ENCODE data around the gene ATP6V1E1.

The ATP6V1E1 gene

GRCh38 chr22:17613280-17613679, 15.3 kb downstream of the ATP6V1E1 start:
- Histone ChIP-seq H3K79me2 (ENCODE audit: insufficient read depth, low read length) (no peaks in the 10 kb centered on the region), H4K20me1 (ENCODE audit: low read depth, low read length) (no peaks in the 10 kb centered on the region), H3K36me3 (ENCODE audit: low read length) (no peaks in the 10 kb centered on the region), H3F3A (ENCODE audit: insufficient read depth) (no peaks in the 10 kb centered on the region), H3K27me3 (ENCODE audit: low read length) (no peaks in the 10 kb centered on the region), H3K27ac (ENCODE audit: low read depth, low read length) (no peak overlapping the region), H3K9ac (ENCODE audit: low read length) (no peak overlapping the region), H3K4me3 (ENCODE audit: insufficient read depth, low read length, poor library complexity, severe bottlenecking) (no peak overlapping the region), H3K9me2 (replicated peaks; ENCODE audit: insufficient read depth, low read length) (no peaks in the 10 kb centered on the region), H3K9me3 (ENCODE audit: insufficient read depth, low read length) (no peaks in the 10 kb centered on the region), H2AFZ (ENCODE audit: low read depth, low read length, severe bottlenecking) (no peak overlapping the region), H3K4me2 (ENCODE audit: low read depth, low read length, poor library complexity, severe bottlenecking) (no peak overlapping the region)
- TF ChIP-seq EZH2phosphoT487 (conservative IDR thresholded peaks at IDR 0.05; ENCODE audit: low read length) (no peak), CTCF (IDR thresholded peaks at IDR 0.05; ENCODE audit: insufficient read depth, low read length, poor library complexity, severe bottlenecking) (no peak)

DNA sequence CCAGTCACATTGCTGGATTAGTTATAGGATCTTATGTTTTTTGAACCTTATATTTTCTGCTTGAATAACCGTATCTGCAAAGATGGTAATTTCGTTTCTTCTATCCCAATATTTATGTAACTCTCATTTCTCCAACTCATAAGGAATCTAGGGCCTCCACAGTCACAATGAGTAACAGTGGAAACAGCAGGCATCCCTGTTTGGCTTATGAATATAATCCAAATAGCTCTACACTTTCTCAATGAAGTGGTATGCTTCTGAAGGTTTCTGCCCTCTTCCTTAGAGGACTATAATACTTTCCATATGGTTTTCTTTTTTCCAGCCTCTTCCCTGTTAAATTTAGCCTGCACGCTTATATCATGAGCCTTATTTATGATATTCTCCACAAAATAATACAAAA, 16.5 kb downstream of the ATP6V1E1 start:
- H3K4me3 ChIP-seq (ENCODE audit: insufficient read depth, low read length, poor library complexity, severe bottlenecking), result no peak overlapping the region
- H3K79me2 ChIP-seq (ENCODE audit: insufficient read depth, low read length), result no peaks in the 10 kb centered on the region
- no peaks in the 10 kb centered on the region for H3K9me3 ChIP-seq (ENCODE audit: insufficient read depth, low read length)
- no peak overlapping the region for H2AFZ ChIP-seq (ENCODE audit: low read depth, low read length, severe bottlenecking)
- TF ChIP-seq EZH2phosphoT487 (conservative IDR thresholded peaks at IDR 0.05; ENCODE audit: low read length) (no peak), CTCF (IDR thresholded peaks at IDR 0.05; ENCODE audit: insufficient read depth, low read length, poor library complexity, severe bottlenecking) (no peak)
- H3K27me3 ChIP-seq (ENCODE audit: low read length), result no peaks in the 10 kb centered on the region
- H4K20me1 ChIP-seq (ENCODE audit: low read depth, low read length), result no peaks in the 10 kb centered on the region
- H3K27ac ChIP-seq (ENCODE audit: low read depth, low read length), result no peak overlapping the region
- no peak overlapping the region for H3K4me2 ChIP-seq (ENCODE audit: low read depth, low read length, poor library complexity, severe bottlenecking)
- no peaks in the 10 kb centered on the region for H3K9me2 ChIP-seq (replicated peaks; ENCODE audit: insufficient read depth, low read length)
- no peaks in the 10 kb centered on the region for H3F3A ChIP-seq (ENCODE audit: insufficient read depth)
- H3K36me3 ChIP-seq (ENCODE audit: low read length), result no peaks in the 10 kb centered on the region
- no peak overlapping the region for H3K9ac ChIP-seq (ENCODE audit: low read length)

DNA sequence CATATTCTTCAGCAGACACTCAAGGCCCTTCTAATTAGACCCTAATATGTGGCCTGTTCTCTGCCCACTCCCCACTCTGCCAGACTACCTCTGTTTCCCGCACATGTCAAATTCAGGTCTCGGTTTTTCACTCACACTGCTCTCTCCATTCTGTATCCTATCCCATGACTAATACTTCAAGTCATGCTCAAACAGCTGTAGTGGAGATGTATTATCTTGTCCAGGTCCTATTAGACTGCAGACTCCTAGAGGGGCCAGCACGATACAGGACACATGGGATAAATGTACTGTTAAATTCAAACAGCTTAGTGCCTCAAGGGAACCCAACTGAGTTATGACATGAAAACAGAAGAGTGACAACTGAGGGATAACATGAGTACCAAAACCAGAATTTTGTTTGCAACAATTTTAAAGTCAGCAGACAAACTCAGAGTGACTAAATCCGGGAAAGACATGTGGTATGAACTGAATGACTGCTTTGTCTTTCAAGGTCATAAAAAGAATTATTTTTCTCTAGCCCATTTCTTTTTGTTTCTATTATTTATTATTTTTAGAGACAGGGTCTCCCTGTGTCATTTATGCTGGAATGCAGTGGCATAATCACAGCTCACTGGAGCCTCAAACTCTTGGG, 20.5 kb downstream of the ATP6V1E1 start:
- Histone ChIP-seq H3K36me3 (ENCODE audit: low read length) (no peaks in the 10 kb centered on the region), H3K4me3 (ENCODE audit: insufficient read depth, low read length, poor library complexity, severe bottlenecking) (no peak overlapping the region), H3K79me2 (ENCODE audit: insufficient read depth, low read length) (no peaks in the 10 kb centered on the region), H3K4me2 (ENCODE audit: low read depth, low read length, poor library complexity, severe bottlenecking) (no peak overlapping the region), H3F3A (ENCODE audit: insufficient read depth) (no peaks in the 10 kb centered on the region), H3K27ac (ENCODE audit: low read depth, low read length) (no peak overlapping the region), H4K20me1 (ENCODE audit: low read depth, low read length) (no peaks in the 10 kb centered on the region), H3K9me3 (ENCODE audit: insufficient read depth, low read length) (no peaks in the 10 kb centered on the region), H2AFZ (ENCODE audit: low read depth, low read length, severe bottlenecking) (no peak overlapping the region), H3K27me3 (ENCODE audit: low read length) (no peaks in the 10 kb centered on the region), H3K9me2 (replicated peaks; ENCODE audit: insufficient read depth, low read length) (no peaks in the 10 kb centered on the region), H3K9ac (ENCODE audit: low read length) (no peak overlapping the region)
- TF ChIP-seq EZH2phosphoT487 (conservative IDR thresholded peaks at IDR 0.05; ENCODE audit: low read length) (no peak), CTCF (IDR thresholded peaks at IDR 0.05; ENCODE audit: insufficient read depth, low read length, poor library complexity, severe bottlenecking) (no peak)

Data from SU-DHL-6 (cell line).